ENCODE data around the gene HS6ST1.

HS6ST1 gene

DNA sequence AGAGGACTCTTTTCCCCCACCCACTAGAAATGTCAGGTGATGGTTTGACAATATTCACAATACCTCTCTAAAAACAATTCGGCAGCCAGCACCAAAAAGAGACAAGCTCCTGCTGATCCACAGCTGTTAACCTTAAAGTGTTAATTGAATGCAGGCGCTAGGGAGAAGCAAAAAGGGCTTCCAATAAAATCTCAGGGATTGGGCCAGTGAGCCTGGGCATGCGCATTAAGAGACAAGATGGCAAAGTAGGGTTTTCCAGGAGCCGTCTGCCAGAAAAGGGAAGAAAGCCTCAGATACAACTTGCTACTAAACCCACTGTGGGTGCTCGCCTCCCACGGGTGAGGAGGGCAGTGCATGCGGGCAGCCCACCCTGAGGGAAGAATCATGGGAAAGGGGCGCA lies 98.8 kb downstream of the HS6ST1 start:
- no peak for ATAC-seq
- TF ChIP-seq ZNF565 (CRISPR knock-in tag; conservative IDR thresholded peaks at IDR 0.05; ENCODE audit: low read depth) (no peak), ZFP30 (CRISPR knock-in tag; IDR thresholded peaks at IDR 0.05) (no peak), TOX (CRISPR knock-in tag; IDR thresholded peaks at IDR 0.05; ENCODE audit: borderline replicate concordance) (no peak), SNAI2 (CRISPR knock-in tag; IDR thresholded peaks at IDR 0.05) (no peak), ZNF70 (CRISPR knock-in tag; IDR thresholded peaks at IDR 0.05) (no peak), TCF4 (CRISPR knock-in tag; IDR thresholded peaks at IDR 0.05; ENCODE audit: borderline replicate concordance) (no peak), PPARA (CRISPR knock-in tag; IDR thresholded peaks at IDR 0.05; ENCODE audit: borderline replicate concordance) (no peak), GLIS3 (CRISPR knock-in tag; IDR thresholded peaks at IDR 0.05) (no peak), RARB (CRISPR knock-in tag; IDR thresholded peaks at IDR 0.05) (no peak), CSDC2 (CRISPR knock-in tag; IDR thresholded peaks at IDR 0.05) (no peak), ZC3H10 (CRISPR knock-in tag; IDR thresholded peaks at IDR 0.05) (no peak), ZFP3 (CRISPR knock-in tag; IDR thresholded peaks at IDR 0.05) (no peak), BACH2 (CRISPR knock-in tag; IDR thresholded peaks at IDR 0.05; ENCODE audit: borderline replicate concordance) (no peak), OSR1 (CRISPR knock-in tag; IDR thresholded peaks at IDR 0.05) (no peak), ZNF8 (CRISPR knock-in tag; IDR thresholded peaks at IDR 0.05) (no peak)
- TF ChIP-seq, protein P1, sequence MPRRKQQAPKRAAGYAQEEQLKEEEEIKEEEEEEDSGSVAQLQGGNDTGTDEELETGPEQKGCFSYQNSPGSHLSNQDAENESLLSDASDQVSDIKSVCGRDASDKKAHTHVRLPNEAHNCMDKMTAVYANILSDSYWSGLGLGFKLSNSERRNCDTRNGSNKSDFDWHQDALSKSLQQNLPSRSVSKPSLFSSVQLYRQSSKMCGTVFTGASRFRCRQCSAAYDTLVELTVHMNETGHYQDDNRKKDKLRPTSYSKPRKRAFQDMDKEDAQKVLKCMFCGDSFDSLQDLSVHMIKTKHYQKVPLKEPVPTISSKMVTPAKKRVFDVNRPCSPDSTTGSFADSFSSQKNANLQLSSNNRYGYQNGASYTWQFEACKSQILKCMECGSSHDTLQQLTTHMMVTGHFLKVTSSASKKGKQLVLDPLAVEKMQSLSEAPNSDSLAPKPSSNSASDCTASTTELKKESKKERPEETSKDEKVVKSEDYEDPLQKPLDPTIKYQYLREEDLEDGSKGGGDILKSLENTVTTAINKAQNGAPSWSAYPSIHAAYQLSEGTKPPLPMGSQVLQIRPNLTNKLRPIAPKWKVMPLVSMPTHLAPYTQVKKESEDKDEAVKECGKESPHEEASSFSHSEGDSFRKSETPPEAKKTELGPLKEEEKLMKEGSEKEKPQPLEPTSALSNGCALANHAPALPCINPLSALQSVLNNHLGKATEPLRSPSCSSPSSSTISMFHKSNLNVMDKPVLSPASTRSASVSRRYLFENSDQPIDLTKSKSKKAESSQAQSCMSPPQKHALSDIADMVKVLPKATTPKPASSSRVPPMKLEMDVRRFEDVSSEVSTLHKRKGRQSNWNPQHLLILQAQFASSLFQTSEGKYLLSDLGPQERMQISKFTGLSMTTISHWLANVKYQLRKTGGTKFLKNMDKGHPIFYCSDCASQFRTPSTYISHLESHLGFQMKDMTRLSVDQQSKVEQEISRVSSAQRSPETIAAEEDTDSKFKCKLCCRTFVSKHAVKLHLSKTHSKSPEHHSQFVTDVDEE (CRISPR knock-in tag; IDR thresholded peaks at IDR 0.05) = no peak
- TF ChIP-seq, protein P2, sequence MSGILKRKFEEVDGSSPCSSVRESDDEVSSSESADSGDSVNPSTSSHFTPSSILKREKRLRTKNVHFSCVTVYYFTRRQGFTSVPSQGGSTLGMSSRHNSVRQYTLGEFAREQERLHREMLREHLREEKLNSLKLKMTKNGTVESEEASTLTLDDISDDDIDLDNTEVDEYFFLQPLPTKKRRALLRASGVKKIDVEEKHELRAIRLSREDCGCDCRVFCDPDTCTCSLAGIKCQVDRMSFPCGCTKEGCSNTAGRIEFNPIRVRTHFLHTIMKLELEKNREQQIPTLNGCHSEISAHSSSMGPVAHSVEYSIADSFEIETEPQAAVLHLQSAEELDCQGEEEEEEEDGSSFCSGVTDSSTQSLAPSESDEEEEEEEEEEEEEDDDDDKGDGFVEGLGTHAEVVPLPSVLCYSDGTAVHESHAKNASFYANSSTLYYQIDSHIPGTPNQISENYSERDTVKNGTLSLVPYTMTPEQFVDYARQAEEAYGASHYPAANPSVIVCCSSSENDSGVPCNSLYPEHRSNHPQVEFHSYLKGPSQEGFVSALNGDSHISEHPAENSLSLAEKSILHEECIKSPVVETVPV (CRISPR knock-in tag; IDR thresholded peaks at IDR 0.05) = no peak
- TF ChIP-seq, protein P3, sequence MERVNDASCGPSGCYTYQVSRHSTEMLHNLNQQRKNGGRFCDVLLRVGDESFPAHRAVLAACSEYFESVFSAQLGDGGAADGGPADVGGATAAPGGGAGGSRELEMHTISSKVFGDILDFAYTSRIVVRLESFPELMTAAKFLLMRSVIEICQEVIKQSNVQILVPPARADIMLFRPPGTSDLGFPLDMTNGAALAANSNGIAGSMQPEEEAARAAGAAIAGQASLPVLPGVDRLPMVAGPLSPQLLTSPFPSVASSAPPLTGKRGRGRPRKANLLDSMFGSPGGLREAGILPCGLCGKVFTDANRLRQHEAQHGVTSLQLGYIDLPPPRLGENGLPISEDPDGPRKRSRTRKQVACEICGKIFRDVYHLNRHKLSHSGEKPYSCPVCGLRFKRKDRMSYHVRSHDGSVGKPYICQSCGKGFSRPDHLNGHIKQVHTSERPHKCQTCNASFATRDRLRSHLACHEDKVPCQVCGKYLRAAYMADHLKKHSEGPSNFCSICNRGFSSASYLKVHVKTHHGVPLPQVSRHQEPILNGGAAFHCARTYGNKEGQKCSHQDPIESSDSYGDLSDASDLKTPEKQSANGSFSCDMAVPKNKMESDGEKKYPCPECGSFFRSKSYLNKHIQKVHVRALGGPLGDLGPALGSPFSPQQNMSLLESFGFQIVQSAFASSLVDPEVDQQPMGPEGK (CRISPR knock-in tag; IDR thresholded peaks at IDR 0.05; ENCODE audit: borderline replicate concordance) = no peak
- TF ChIP-seq, protein P4, sequence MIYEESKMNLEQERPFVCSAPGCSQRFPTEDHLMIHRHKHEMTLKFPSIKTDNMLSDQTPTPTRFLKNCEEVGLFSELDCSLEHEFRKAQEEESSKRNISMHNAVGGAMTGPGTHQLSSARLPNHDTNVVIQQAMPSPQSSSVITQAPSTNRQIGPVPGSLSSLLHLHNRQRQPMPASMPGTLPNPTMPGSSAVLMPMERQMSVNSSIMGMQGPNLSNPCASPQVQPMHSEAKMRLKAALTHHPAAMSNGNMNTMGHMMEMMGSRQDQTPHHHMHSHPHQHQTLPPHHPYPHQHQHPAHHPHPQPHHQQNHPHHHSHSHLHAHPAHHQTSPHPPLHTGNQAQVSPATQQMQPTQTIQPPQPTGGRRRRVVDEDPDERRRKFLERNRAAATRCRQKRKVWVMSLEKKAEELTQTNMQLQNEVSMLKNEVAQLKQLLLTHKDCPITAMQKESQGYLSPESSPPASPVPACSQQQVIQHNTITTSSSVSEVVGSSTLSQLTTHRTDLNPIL (CRISPR knock-in tag; IDR thresholded peaks at IDR 0.05; ENCODE audit: low read depth) = no peak

DNA sequence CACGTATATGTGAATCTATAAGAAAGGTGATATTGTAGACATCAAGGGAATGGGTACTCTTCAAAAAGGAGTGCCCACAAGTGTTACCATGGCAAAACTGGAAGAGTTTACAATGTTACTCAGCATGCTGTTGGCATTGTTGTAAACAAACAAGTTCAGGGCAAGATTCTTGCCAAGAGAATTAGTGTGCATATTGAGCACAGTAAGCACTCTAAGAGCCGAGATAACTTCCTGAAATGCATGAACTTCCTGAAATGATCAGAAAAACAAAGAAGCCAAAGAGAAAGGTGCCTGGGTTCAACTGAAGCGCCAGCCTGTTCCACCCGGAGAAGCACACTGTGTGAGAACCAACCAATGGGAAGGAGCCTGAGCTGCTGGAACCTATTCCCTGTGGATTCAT lies 101.0 kb downstream of the HS6ST1 start:
- no peak for ATAC-seq
- TF ChIP-seq, protein P5, sequence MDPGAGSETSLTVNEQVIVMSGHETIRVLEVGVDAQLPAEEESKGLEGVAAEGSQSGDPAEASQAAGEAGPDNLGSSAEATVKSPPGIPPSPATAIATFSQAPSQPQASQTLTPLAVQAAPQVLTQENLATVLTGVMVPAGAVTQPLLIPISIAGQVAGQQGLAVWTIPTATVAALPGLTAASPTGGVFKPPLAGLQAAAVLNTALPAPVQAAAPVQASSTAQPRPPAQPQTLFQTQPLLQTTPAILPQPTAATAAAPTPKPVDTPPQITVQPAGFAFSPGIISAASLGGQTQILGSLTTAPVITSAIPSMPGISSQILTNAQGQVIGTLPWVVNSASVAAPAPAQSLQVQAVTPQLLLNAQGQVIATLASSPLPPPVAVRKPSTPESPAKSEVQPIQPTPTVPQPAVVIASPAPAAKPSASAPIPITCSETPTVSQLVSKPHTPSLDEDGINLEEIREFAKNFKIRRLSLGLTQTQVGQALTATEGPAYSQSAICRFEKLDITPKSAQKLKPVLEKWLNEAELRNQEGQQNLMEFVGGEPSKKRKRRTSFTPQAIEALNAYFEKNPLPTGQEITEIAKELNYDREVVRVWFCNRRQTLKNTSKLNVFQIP (CRISPR knock-in tag; IDR thresholded peaks at IDR 0.05; ENCODE audit: borderline replicate concordance, low read depth) = no peak
- TF ChIP-seq ZNF70 (CRISPR knock-in tag; IDR thresholded peaks at IDR 0.05) (no peak), ZC3H10 (CRISPR knock-in tag; IDR thresholded peaks at IDR 0.05) (no peak), ZNF8 (CRISPR knock-in tag; IDR thresholded peaks at IDR 0.05) (no peak), OSR1 (CRISPR knock-in tag; IDR thresholded peaks at IDR 0.05) (no peak), ARNTL (CRISPR knock-in tag; IDR thresholded peaks at IDR 0.05; ENCODE audit: borderline replicate concordance, low read depth) (no peak), ISL1 (CRISPR knock-in tag; IDR thresholded peaks at IDR 0.05) (no peak), ZFP30 (CRISPR knock-in tag; IDR thresholded peaks at IDR 0.05) (no peak), ZFP3 (CRISPR knock-in tag; IDR thresholded peaks at IDR 0.05) (no peak), TCF4 (CRISPR knock-in tag; IDR thresholded peaks at IDR 0.05; ENCODE audit: borderline replicate concordance) (no peak), SNAI2 (CRISPR knock-in tag; IDR thresholded peaks at IDR 0.05) (no peak), ESRRG (CRISPR knock-in tag; IDR thresholded peaks at IDR 0.05) (no peak), BACH2 (CRISPR knock-in tag; IDR thresholded peaks at IDR 0.05; ENCODE audit: borderline replicate concordance) (no peak), CSDC2 (CRISPR knock-in tag; IDR thresholded peaks at IDR 0.05) (no peak)
- TF ChIP-seq, protein P2 (CRISPR knock-in tag; IDR thresholded peaks at IDR 0.05) = no peak
- TF ChIP-seq, protein P4 (CRISPR knock-in tag; IDR thresholded peaks at IDR 0.05; ENCODE audit: low read depth) = no peak
- TF ChIP-seq, protein P3 (CRISPR knock-in tag; IDR thresholded peaks at IDR 0.05; ENCODE audit: borderline replicate concordance) = no peak
